Measurements from ENCODE around the gene MAGEL2. TPM values are rescaled to one million over a fixed set of nuclear protein-coding genes. Genes with fewer than 3 reads are reported as not detected.

Gene MAGEL2
- total RNA-seq, 1 donor from 2014 or later, result 2.6 TPM

DNA sequence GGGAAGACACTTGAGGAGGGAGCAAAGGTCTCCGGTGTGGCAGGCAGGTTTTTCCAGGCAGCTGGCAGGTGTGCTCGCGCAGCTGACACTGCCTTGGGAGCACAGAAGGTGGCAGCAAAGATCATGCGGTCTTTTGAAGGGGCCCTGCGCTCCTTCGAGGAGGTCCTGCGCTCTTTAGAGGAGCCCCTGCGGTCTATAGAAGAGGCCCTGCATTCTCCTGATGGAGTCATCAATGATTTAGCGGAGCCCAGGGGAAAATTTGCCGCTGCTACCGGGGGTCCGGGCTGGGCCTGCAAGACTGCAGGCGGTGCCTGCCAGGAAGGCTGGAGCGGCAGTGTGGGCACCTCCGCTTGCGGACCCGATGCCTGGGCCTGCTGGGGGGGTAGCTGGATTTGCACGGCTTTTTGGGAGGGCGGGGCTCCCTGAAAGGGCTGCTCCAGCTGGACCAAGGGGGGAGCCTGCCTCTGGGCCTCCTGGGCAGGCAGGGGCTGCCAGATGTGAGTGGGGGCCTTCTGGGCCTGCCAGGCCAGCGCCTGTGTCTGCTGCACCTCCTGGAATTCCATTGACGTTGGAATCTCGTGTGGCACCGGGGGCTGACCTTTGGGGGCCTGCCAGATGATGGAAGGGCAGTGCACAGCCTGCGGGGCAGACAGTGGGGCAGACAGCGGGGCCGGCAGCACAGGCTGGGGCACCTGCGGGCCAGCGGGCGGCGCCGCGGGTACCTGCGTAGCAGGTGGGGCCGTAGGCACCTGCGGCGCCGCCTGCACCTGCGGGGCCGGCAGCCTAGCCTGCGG, 2.1 kb downstream of the MAGEL2 start:
- Histone ChIP-seq H3F3A (ENCODE audit: low read depth) (peaks cover 4% of the 10 kb centered on the region), H3K4me3 (no peak overlapping the region), H4K20me1 (ENCODE audit: low read depth) (no peaks in the 10 kb centered on the region), H3K36me3 (no peaks in the 10 kb centered on the region), H3K9me3 (ENCODE audit: low read depth) (no peaks in the 10 kb centered on the region), H2AFZ (replicated peaks) (no peak overlapping the region), H3K4me2 (peak overlapping the region; percentile 42), H3K27me3 (no peaks in the 10 kb centered on the region), H3K4me1 (no peaks in the 10 kb centered on the region), H3K27ac (no peak overlapping the region), H3K9ac (no peak overlapping the region), H3K79me2 (ENCODE audit: low read depth) (no peaks in the 10 kb centered on the region)
- H3K9me3 Mint-ChIP-seq, result peaks cover 11% of the 10 kb centered on the region
- peaks cover 13% of the 10 kb centered on the region for H3K27me3 Mint-ChIP-seq (ENCODE audit: insufficient read depth, low read depth)
- H3K36me3 Mint-ChIP-seq, result no peaks in the 10 kb centered on the region
- DNase-seq (ENCODE audit: low spot score), result peak; percentile 64
- H3K27ac Mint-ChIP-seq, result no peak overlapping the region
- TF ChIP-seq EZH2phosphoT487 (IDR thresholded peaks at IDR 0.05), result no peak
- TF ChIP-seq, protein P1, sequence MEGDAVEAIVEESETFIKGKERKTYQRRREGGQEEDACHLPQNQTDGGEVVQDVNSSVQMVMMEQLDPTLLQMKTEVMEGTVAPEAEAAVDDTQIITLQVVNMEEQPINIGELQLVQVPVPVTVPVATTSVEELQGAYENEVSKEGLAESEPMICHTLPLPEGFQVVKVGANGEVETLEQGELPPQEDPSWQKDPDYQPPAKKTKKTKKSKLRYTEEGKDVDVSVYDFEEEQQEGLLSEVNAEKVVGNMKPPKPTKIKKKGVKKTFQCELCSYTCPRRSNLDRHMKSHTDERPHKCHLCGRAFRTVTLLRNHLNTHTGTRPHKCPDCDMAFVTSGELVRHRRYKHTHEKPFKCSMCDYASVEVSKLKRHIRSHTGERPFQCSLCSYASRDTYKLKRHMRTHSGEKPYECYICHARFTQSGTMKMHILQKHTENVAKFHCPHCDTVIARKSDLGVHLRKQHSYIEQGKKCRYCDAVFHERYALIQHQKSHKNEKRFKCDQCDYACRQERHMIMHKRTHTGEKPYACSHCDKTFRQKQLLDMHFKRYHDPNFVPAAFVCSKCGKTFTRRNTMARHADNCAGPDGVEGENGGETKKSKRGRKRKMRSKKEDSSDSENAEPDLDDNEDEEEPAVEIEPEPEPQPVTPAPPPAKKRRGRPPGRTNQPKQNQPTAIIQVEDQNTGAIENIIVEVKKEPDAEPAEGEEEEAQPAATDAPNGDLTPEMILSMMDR (IDR thresholded peaks at IDR 0.05), result peak; percentile 45
- H3K4me3 Mint-ChIP-seq, result peak overlapping the region; percentile 80
- H3K4me1 Mint-ChIP-seq, result peaks cover 16% of the 10 kb centered on the region

DNA sequence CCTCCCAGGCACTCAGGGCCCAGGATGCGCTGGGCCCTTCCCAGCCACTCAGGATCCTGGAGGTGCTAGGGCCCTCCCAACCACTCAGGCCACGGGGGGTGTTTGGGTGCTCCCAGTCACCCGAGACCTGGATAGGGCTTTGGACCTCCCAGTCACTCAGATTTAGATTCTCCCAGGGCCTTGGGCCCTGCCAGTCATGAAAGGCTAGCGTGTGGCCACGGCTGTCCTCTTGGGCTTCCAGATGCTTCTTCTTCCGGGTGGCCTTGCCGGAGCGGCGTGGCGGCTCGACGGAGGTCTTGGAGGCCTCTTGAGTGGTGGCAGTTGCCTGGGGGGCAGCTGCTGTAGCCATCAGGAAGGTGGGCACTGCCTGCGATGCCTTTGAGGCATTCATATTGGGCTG, 2.8 kb downstream of the MAGEL2 start:
- Mint-ChIP-seq H3K4me1 (peaks cover 16% of the 10 kb centered on the region), H3K36me3 (no peaks in the 10 kb centered on the region), H3K27ac (no peak overlapping the region), H3K27me3 (ENCODE audit: insufficient read depth, low read depth) (peaks cover 12% of the 10 kb centered on the region), H3K9me3 (peaks cover 11% of the 10 kb centered on the region), H3K4me3 (peak overlapping the region; percentile 80)
- H3K9ac ChIP-seq, result no peak overlapping the region
- no peaks in the 10 kb centered on the region for H4K20me1 ChIP-seq (ENCODE audit: low read depth)
- no peak overlapping the region for H3K4me2 ChIP-seq
- H3K36me3 ChIP-seq, result no peaks in the 10 kb centered on the region
- no peak for DNase-seq (ENCODE audit: low spot score)
- H3K79me2 ChIP-seq (ENCODE audit: low read depth), result no peaks in the 10 kb centered on the region
- no peak overlapping the region for H2AFZ ChIP-seq (replicated peaks)
- TF ChIP-seq EZH2 (IDR thresholded peaks at IDR 0.05) (no peak), EZH2phosphoT487 (IDR thresholded peaks at IDR 0.05) (no peak)
- TF ChIP-seq, protein P1 (IDR thresholded peaks at IDR 0.05), result no peak
- no peaks in the 10 kb centered on the region for H3K4me1 ChIP-seq
- H3K9me3 ChIP-seq (ENCODE audit: low read depth), result no peaks in the 10 kb centered on the region
- H3K27me3 ChIP-seq, result no peaks in the 10 kb centered on the region
- no peak overlapping the region for H3K27ac ChIP-seq
- H3F3A ChIP-seq (ENCODE audit: low read depth), result peaks cover 4% of the 10 kb centered on the region
- no peak overlapping the region for H3K4me3 ChIP-seq

DNA sequence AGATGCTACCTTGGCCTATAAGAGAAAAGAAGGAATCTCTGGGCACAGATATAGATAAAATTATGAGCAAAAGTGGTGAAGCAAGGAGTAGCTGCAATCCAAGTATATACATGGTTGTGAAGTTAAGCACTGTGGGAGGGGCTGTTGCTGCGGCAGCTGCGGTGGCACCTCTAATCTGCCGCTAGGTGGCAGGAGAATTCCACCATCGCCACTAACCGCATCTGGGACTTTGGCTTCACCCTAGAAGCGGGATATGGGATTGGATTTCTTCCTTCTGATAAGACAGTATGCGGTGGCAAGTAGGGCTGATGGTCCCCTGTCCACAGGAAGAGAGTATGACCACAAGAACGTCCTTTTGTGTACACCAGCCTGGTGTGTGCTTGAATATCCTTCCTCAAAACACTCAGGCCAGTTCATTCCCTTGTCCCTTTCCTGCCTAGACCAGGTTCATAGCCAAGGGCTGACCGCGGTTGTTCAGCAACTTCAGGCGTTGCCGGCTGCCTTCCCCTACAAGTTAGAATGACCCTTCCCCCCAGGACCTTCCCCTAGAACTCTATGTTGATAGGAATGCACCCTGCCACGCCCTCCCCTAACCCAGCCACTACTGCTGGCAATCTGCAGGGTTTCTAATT, 5.1 kb downstream of the MAGEL2 start:
- H3K27me3 Mint-ChIP-seq (ENCODE audit: insufficient read depth, low read depth), result peaks cover 6% of the 10 kb centered on the region
- H3K79me2 ChIP-seq (ENCODE audit: low read depth), result no peaks in the 10 kb centered on the region
- no peaks in the 10 kb centered on the region for H3K27me3 ChIP-seq
- peak; percentile 73 for DNase-seq (ENCODE audit: low spot score)
- no peaks in the 10 kb centered on the region for H3K36me3 Mint-ChIP-seq
- TF ChIP-seq, protein P1 (IDR thresholded peaks at IDR 0.05), result peak; percentile 83
- TF ChIP-seq EZH2phosphoT487 (IDR thresholded peaks at IDR 0.05), result no peak
- H3K4me3 ChIP-seq, result no peak overlapping the region
- H3K9me3 Mint-ChIP-seq, result peaks cover 20% of the 10 kb centered on the region
- H4K20me1 ChIP-seq (ENCODE audit: low read depth), result no peaks in the 10 kb centered on the region
- no peak overlapping the region for H3K4me3 Mint-ChIP-seq
- peaks cover 5% of the 10 kb centered on the region for H3K4me1 Mint-ChIP-seq
- no peak overlapping the region for H3K27ac Mint-ChIP-seq
- H2AFZ ChIP-seq (replicated peaks), result no peak overlapping the region
- no peak overlapping the region for H3K4me2 ChIP-seq
- H3K4me1 ChIP-seq, result no peaks in the 10 kb centered on the region
- no peaks in the 10 kb centered on the region for H3K9me3 ChIP-seq (ENCODE audit: low read depth)
- no peaks in the 10 kb centered on the region for H3K36me3 ChIP-seq
- H3K27ac ChIP-seq, result no peak overlapping the region
- no peak overlapping the region for H3K9ac ChIP-seq
- no peaks in the 10 kb centered on the region for H3F3A ChIP-seq (ENCODE audit: low read depth)

Measured in neural progenitor cell (in vitro differentiated cells).